ENCODE results near the gene B3GNT3. TPM values are rescaled to one million over a fixed set of nuclear protein-coding genes. Genes with fewer than 3 reads are reported as not detected.

The B3GNT3 gene
- polyA plus RNA-seq, 3 donors: not detected

GRCh38 chr19:17824339-17824738 is 29.4 kb downstream of the B3GNT3 start:
- 88% methylated on average over 5 of the region's 8 CpGs for WGBS (ENCODE audit: insufficient coverage)
- no peak for DNase-seq
- Histone ChIP-seq H3K9ac (ENCODE audit: insufficient read depth, low read length, poor library complexity, severe bottlenecking) (no peak overlapping the region), H3K79me2 (ENCODE audit: insufficient read depth, low read length) (no peaks in the 10 kb centered on the region), H3K27me3 (ENCODE audit: control insufficient read depth in 2 of 2, insufficient read depth in 2 of 2, low read length in 2 of 2) (no peaks in the 10 kb centered on the region), H3K4me1 (ENCODE audit: control insufficient read depth in 1 of 2, insufficient read depth in 2 of 2, low read length in 2 of 2) (peaks cover 12 to 17% of the 10 kb centered on the region in 2 donors), H2AFZ (ENCODE audit: insufficient read depth, low read depth, low read length, poor library complexity, severe bottlenecking) (no peak overlapping the region), H3K9me3 (replicated peaks in 1 of 2; ENCODE audit: control insufficient read depth in 1 of 2, insufficient read depth in 1 of 2, low read length in 2 of 2) (no peaks in the 10 kb centered on the region), H3K4me3 (replicated peaks in 1 of 3; ENCODE audit: low read depth in 2 of 3, low read length in 3 of 3) (no peak overlapping the region), H3K36me3 (replicated peaks in 1 of 2; ENCODE audit: control insufficient read depth in 1 of 2, insufficient read depth in 2 of 2, low read length in 2 of 2) (peaks cover 2 to 6% of the 10 kb centered on the region in 2 donors), H3K4me2 (replicated peaks; ENCODE audit: extremely low read depth, low read length, poor library complexity, severe bottlenecking) (no peak overlapping the region), H4K20me1 (ENCODE audit: insufficient read depth, low read length) (no peaks in the 10 kb centered on the region), H3K27ac (ENCODE audit: low read depth in 1 of 2, low read length in 2 of 2) (no peak overlapping the region)
- Mint-ChIP-seq H3K4me3 (no peak overlapping the region), H3K4me1 (peaks cover 11% of the 10 kb centered on the region), H3K36me3 (peaks cover 12 to 23% of the 10 kb centered on the region in 2 donors), H3K27me3 (ENCODE audit: low read depth in 3 of 3) (peaks cover 4 to 9% (median 5%) of the 10 kb centered on the region in 3 donors), H3K9me3 (peaks cover 0 to 3% (median 0%) of the 10 kb centered on the region in 7 donors), H3K27ac (no peak overlapping the region)
- TF ChIP-seq, protein P1, sequence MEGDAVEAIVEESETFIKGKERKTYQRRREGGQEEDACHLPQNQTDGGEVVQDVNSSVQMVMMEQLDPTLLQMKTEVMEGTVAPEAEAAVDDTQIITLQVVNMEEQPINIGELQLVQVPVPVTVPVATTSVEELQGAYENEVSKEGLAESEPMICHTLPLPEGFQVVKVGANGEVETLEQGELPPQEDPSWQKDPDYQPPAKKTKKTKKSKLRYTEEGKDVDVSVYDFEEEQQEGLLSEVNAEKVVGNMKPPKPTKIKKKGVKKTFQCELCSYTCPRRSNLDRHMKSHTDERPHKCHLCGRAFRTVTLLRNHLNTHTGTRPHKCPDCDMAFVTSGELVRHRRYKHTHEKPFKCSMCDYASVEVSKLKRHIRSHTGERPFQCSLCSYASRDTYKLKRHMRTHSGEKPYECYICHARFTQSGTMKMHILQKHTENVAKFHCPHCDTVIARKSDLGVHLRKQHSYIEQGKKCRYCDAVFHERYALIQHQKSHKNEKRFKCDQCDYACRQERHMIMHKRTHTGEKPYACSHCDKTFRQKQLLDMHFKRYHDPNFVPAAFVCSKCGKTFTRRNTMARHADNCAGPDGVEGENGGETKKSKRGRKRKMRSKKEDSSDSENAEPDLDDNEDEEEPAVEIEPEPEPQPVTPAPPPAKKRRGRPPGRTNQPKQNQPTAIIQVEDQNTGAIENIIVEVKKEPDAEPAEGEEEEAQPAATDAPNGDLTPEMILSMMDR (IDR thresholded peaks at IDR 0.05): no peak
- intact Hi-C loops (cut with micrococcal nuclease): no loop called here

DNA sequence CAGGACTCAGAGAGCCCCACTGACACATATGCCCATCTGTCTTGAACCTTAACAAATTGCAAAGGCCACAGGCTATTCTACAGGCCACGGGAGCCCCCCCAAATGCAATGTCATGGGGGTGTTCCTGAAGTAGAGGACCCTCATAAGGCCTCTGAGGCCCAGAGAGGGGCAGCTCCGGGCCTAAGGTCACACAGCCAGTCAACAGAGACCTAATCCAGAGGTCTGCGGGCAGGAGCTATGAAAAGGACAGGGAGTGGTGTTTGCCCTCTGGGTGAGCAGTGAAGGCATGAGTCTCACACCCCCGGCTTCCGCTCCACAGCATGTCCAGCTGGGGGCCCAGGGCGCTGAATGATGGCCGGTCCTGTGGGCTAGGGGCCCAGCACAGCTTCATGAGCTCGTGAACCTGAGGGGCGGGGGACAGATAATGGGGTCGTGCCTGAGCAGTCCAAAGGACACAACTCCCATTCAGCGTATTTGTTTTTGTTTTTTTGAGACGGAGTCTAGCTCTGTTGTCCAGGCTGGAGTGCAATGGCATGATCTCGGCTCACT is 31.6 kb downstream of the B3GNT3 start:
- no peak overlapping the region for H2AFZ ChIP-seq (ENCODE audit: insufficient read depth, low read depth, low read length, poor library complexity, severe bottlenecking)
- Mint-ChIP-seq H3K9me3 (peaks cover 0 to 8% (median 5%) of the 10 kb centered on the region in 7 donors), H3K4me3 (no peak overlapping the region), H3K27me3 (ENCODE audit: low read depth in 3 of 3) (peaks cover 0 to 5% (median 4%) of the 10 kb centered on the region in 3 donors), H3K36me3 (peaks cover 26 to 44% of the 10 kb centered on the region in 2 donors), H3K27ac (no peak overlapping the region), H3K4me1 (peaks cover 11% of the 10 kb centered on the region)
- H3K9ac ChIP-seq (ENCODE audit: insufficient read depth, low read length, poor library complexity, severe bottlenecking): no peak overlapping the region
- TF ChIP-seq, protein P1 (IDR thresholded peaks at IDR 0.05): no peak
- H3K36me3 ChIP-seq (replicated peaks in 1 of 2; ENCODE audit: control insufficient read depth in 1 of 2, insufficient read depth in 2 of 2, low read length in 2 of 2): peaks cover 18 to 25% of the 10 kb centered on the region in 2 donors
- H3K27ac ChIP-seq (ENCODE audit: low read depth in 1 of 2, low read length in 2 of 2): no peak overlapping the region
- intact Hi-C loops (cut with micrococcal nuclease): no loop called here
- no peak overlapping the region for H3K4me2 ChIP-seq (replicated peaks; ENCODE audit: extremely low read depth, low read length, poor library complexity, severe bottlenecking)
- H4K20me1 ChIP-seq (ENCODE audit: insufficient read depth, low read length): no peaks in the 10 kb centered on the region
- peaks cover 0 to 5% of the 10 kb centered on the region in 2 donors for H3K9me3 ChIP-seq (replicated peaks in 1 of 2; ENCODE audit: control insufficient read depth in 1 of 2, insufficient read depth in 1 of 2, low read length in 2 of 2)
- H3K4me1 ChIP-seq (ENCODE audit: control insufficient read depth in 1 of 2, insufficient read depth in 2 of 2, low read length in 2 of 2): peaks cover 12 to 17% of the 10 kb centered on the region in 2 donors
- no peak for DNase-seq
- no peaks in the 10 kb centered on the region for H3K27me3 ChIP-seq (ENCODE audit: control insufficient read depth in 2 of 2, insufficient read depth in 2 of 2, low read length in 2 of 2)
- 96% methylated on average over 13 of the region's 13 CpGs for WGBS (ENCODE audit: insufficient coverage)
- no peak overlapping the region for H3K4me3 ChIP-seq (replicated peaks in 1 of 3; ENCODE audit: low read depth in 2 of 3, low read length in 3 of 3)
- no peaks in the 10 kb centered on the region for H3K79me2 ChIP-seq (ENCODE audit: insufficient read depth, low read length)
